NCI-H526 (cell line): Measurements from ENCODE around the gene BAIAP2L1.
"Not testable (repeated sequence)": the region's sequence is repeated elsewhere in the genome, so short reads cannot be mapped to it uniquely, and the experiment has no call there.

Source experiments
- DNase-seq, 2 experiments: peaks; one replicate each; lab custom pipeline; 2025; lab: John Stamatoyannopoulos, UW

BAIAP2L1 gene

DNA sequence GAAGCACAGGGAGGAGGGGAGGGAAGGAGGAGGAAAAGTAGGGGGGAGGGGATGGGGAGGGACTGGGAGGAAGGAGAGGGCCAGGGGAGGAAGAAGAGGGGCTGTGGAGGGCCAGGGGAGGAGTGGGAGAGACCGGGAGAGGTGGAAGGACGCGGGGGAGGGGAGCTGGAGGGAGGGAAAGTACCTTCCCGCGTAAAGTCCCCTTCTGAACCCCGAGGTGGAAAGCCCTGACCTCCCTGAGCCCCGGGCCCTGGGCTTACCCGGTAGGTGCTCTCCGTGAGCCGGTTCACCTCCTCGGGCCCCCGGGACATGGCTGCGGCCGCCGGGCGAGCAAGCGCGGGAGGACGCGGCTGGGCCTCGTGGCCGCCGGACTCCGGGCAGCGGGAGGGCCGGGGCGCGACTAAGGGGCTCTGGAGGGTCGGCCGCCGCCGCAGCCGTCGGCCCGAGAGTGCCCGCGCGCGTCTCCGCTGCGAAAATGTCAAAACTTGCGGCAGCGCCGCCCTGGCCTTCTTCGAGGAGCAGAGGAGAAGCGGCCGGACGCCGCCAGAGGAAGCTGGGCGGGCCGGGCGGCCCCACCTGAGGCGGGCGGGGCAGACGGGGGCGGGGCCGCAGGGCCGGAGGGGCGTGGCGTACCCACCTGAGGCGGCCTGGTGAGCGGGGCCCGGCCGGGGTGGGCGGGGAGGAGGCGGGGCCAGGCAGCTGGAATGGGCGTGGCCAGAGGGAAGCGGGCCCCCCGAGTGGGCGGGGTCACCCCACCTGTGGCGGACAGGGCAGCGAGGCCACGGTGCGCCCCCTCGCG, at the start of gene BAIAP2L1:
Gene BAIAP2L1, minus strand, starts transcription at position 549 of the 799 bp plus-strand sequence. Its CDS starts 238 bp downstream, at position 311.
- DNase-seq: peak; percentile 69 to 96

DNA sequence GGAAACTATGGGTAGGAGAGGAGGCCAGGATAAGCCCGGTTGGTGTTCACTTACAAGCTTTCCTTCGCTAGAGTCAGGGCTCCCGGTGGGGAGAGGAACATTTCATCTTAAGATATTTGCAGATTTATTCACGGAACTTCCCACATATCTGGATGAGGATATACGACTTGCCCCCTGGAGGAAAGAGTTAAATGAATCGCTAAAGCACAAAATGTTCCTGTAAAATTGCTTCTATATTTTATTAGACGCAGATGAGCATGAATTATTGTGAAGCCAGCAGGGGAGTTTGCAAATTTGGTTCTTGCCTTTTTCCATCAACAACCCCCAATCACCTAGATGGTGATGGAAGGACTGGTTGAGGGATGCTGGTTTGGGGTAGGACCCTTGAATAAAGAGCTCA, 47.9 kb upstream of the BAIAP2L1 start:
- DNase-seq: no peak

- not testable (repeated sequence) for DNase-seq
These were observed 40.1 kb upstream of the BAIAP2L1 start for GRCh38 chr7:98440992-98441391.

DNA sequence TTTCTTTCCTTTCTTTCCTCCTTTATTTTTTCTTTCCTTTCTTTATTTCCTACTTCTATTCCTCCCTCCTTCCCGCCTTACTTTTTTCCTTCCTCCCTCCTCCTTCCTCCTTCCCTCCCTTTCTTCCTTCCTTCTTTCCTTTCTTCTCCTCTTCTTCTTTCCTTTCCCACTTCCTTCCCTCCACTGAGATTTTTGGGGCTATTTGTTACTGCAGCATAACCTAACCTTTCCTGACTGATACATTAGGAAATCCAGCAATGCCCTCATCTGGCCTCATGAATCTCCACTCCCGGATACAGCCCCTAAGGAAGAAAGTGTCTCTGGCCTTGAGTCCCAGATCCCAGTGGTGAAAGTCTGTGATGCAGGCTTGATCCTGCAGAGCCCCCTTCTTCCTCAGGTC, 38.6 kb upstream of the BAIAP2L1 start:
- DNase-seq: no peak

- DNase-seq: no peak
These were observed 33.2 kb upstream of the BAIAP2L1 start for GRCh38 chr7:98434087-98434486.

DNA sequence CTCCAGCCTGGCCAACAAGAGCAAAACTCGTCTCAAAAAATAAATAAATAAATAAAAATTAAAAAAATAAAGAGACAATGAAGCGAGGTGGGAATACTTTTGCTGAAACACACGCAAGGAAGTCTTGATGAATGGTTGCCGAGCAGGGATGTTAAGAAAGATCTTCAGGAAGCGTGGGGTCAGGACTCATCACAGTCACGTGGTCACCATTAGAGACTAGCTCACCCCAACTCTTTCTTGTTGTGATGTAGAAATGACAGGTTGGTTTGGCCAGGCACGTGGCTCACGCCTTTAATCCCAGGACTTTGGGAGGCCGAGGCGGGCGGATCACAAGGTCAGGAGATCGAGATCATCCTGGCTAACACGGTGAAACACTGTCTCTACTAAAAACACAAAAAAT, 28.9 kb upstream of the BAIAP2L1 start:
- no peak for DNase-seq

- DNase-seq: peak in 1 of 2 experiments; percentile 16
These were observed 22.2 kb upstream of the BAIAP2L1 start for GRCh38 chr7:98423043-98423442.

GRCh38 chr7:98420966-98421612, 20.2 kb upstream of the BAIAP2L1 start:
- peak; percentile 80 to 96 for DNase-seq

DNA sequence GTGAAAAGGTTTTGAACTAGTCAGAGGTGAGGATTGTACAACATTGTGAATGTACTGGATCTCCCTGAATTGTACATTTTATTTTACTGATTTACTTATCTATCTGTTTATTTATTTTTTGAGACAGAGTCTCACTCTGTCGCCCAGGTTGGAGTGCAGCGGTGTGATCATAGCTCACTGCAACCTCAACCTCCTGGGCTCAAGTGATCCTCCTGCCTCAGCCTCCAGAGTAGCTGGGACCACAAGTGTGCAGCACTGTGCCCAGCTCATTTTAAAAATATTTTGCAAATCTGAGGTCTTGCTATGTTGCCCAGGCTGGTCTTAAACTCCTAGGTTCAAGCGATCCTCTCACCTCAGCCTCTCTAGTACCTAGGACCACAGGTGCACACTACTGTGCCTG, 19.1 kb upstream of the BAIAP2L1 start:
- DNase-seq: not testable (repeated sequence)

GRCh38 chr7:98419316-98419691, 18.4 kb upstream of the BAIAP2L1 start:
- DNase-seq: not testable (repeated sequence)

DNA sequence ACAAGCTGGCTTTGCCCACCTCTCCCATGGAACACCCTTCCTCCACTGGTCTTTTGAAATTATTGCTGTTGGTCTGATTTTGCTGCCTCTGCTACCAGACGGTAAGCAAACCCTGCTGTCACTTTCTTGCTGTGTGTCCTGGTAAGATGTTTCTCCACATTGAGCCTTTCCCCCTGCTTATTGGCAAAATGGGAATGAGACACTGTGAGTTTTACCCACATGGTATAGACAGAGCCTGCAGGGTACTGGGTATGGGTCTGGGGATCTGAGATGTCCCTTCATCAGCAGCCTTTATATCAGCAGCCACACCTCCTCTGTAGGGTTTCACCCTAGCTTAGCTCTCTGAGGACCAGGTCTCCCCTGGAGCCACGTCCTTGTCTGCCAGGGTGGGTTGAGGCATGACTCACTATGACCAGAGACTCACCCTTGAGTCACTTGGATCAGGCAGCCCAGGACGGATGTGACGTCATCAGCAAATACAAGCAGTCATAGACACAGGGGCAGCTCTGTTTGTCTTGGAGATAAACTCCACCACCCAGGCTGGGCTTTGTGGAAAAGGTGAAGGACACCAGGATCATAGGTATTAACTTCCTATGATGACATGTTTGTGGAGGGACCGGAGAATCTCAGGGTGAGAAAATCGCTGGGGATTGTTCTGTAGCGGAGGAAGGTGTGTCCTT, 17.9 kb upstream of the BAIAP2L1 start:
- no peak for DNase-seq

DNA sequence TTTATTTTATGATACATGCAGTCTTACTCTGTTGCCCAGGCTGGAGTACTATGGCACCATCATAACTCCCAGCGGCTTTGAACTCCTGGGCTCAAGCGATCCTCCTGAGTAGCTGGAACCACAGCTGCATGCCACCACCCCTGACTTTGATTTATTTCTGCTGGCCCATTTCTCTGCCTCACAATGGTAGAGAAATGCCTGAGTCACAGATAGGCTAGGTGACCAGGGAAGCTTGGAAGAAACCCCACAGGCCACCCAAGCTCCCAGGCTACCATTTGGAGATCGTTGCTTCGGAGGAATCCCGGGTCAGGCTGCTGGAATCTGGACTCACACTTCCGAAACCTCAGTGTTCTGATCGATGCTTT, 17.4 kb upstream of the BAIAP2L1 start:
- DNase-seq: no peak

- DNase-seq: not testable (repeated sequence)
These were observed 16.8 kb upstream of the BAIAP2L1 start for GRCh38 chr7:98417604-98418270.

DNA sequence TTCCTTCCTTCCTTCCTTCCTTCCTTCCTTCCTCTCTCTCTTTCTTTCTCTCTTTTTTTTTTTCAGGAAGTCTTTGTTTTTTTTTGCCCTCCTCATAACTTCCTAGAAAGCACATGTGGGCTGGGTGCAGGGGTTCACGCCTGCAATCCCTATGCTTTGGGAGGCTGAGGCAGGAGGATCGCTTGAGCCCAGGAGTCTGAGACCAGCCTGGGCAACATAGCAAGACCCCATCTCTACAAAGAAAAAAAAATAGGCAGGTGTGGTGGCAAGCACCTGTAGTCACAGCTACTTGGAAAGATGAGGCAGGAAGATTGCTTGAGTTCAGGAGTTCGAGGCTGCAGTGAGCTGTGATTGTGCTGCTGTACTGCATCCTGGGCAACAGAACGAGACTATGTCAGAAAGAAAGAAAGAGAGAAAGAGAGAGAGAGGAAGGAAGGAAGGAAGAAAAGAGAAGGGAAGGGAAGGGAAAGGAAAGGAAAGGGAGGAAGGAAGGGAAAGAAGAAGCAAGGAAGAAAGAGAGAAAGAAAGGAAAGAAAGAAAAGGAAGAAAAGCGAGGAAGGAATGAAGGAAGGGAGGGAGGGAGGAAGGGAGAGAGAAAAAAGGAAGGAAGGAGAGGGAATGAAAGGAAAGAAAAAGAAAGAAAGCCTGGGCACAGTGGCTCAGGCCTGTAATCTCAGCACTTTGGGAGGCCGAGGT, 13.5 kb upstream of the BAIAP2L1 start:
- DNase-seq: no peak

DNA sequence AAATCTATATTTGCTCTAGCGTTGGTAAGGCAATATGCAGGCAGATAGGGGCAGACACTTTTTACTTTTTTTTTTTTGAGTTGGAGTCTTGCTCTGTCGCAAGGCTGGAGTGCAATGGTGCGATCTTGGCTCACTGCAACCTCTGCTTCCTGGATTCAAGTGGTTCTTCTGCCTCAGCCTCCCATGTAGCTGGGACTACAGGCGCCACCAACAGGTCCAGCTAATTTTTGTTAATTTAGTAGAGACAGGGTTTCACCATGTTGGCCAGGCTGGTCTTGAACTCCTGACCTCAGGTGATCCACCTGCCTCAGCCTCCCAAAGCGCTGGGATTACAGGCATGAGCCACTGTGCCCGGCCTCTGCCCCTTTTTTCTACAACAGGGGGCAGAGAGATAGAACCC, 12.8 kb upstream of the BAIAP2L1 start:
- DNase-seq: not testable (repeated sequence)

GRCh38 chr7:98409843-98410242, 9.0 kb upstream of the BAIAP2L1 start:
- no peak for DNase-seq

- DNase-seq: not testable (repeated sequence)
These were observed 7.3 kb upstream of the BAIAP2L1 start for GRCh38 chr7:98408146-98408545.

GRCh38 chr7:98406827-98407226, 5.9 kb upstream of the BAIAP2L1 start:
- DNase-seq: no peak

DNA sequence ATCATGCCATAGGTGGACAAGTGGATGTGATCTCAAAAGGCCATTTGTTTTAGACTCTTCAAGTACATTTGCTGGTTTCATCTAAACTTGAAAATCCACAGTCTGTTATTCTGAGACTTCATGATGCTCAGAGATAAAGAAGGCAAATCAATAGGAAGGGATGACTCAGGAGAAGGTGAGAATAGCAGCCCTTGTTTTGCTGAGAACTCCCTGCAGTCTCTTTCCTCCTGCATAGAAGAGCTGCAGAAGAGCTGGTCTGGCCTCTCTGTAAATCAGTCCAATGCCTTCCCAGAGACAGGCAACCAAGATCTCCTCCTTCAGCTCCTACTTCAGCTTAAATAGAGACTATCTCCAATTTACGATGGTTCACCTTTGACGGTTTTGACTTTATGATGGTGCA, 4.0 kb upstream of the BAIAP2L1 start:
- DNase-seq: no peak

DNA sequence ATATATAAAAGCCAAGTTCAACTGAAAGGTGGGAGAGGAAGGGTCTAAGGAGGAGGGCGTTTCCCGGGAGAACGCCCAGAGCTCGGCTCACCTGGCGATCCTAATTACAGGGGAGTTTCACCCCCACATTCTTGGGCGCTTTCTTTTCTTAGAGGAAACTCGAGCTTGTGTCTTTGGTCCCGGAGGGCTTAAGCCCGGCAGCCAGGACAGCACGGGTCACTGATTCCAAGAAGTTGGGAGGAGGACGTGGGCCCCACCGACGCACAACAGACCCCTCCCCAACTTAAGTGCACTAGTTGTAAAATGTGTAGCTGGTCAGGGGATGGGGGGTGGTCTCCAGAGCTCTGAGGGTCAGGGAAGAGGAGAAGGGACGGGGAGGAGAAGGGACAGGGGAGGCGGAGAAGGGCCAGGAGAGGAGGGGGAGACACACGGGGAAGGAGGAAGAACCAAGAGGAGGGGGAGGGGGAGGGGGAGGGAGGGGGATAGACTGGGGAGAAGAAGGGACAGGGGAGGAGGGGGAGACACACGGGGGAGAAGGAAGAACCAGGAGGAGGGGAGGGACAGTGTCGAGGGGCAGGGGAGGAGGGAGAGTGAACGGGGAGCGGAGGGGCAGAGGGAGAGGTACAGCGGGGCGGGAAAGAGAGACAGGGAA, 874 bp downstream of the BAIAP2L1 start:
- DNase-seq: peak; percentile 39 to 46

- peak; percentile 51 to 60 for DNase-seq
These were observed 1.4 kb downstream of the BAIAP2L1 start for GRCh38 chr7:98399462-98399861.
